Hippocampal formation (tissue), 2 donors: ENCODE data around the gene EFHD1.
"Not testable (repeated sequence)": the region's sequence is repeated elsewhere in the genome, so short reads cannot be mapped to it uniquely, and the experiment has no call there.

ENCODE experiments used
- DNase-seq, 2 donors: peaks; one replicate each; lab custom pipeline; 2025; lab: John Stamatoyannopoulos, UW

EFHD1 gene

DNA sequence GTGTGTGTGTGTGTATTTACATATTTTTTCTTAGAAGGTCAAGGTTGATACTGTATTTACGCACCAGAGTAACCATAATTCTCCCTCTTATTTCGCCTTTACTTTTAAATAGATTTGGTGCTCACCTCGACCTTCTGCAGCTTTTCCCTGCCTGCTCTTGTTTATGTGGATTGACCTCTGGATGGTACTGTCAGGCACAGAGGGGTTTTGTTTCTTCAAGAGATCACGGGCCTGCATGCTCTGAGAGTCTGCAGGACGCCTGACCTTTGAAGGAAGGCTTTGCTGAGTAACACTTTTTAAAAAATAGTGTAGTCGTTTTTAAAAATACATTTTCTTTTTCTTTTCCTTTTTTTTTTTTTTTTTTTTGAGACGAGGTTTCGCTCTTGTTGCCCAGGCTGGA is 18.1 kb upstream of the EFHD1 start:
- no peak for DNase-seq

DNA sequence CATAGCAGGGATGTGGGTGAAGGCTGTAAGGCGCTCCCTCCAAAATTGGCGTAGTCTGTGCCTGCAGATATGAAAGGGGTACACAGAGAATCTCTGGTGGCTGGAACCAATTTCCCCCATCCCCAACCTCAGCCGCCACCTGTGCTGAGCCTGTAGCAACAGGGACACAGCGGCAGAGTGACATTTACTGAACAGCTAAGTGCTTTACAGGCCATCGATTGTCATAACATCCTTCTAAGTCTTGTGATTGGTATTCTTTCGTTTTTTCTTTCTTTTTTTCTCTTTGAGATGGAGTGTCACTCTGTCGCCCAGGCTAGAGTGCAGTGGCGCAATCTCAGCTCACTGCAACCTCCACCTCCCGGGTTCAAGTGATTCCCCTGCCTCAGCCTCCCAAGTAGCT is 12.2 kb upstream of the EFHD1 start:
- DNase-seq: no peak

DNA sequence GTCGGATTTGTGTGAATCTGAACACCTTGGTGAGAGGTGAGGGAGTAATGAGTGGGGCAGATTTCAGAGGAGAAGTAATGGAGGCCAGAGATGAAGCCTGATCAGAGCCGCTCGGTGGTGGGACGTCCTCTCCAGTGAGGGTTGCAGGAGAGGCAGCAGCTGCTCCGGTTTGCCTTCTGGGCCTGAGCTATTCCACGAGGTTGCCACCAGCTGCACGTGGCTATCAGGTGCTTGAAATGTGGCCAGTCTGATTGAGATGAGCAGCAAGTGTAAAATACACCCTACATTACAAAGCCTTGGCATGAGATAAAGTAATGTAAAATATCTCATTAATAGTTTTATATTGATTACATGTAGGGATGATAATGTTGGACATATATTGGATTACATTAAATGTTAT is 10.8 kb upstream of the EFHD1 start:
- no peak for DNase-seq

GRCh38 chr2:232623768-232624765 is 9.3 kb upstream of the EFHD1 start:
- DNase-seq: no peak

DNA sequence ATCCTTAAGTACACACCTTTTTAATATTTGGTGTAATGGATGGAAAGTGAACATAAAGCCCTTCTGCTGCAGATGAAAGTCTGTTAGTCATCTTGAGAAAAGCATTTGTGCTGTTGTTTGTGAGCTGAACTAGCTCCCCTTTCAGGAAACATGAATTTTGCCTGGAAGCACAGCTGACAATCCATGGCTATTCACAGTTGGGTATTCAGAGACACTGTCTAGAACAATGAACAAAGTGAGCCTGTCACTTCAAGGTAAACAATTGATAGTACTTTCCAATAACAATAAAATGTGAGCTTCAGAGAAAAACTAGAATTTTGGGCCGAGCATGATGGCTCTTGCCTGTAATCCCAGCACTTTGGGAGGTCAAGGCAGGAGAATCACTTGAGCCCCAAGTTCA is 6.8 kb upstream of the EFHD1 start:
- DNase-seq: peak in 1 of 2 donors; percentile 61

DNA sequence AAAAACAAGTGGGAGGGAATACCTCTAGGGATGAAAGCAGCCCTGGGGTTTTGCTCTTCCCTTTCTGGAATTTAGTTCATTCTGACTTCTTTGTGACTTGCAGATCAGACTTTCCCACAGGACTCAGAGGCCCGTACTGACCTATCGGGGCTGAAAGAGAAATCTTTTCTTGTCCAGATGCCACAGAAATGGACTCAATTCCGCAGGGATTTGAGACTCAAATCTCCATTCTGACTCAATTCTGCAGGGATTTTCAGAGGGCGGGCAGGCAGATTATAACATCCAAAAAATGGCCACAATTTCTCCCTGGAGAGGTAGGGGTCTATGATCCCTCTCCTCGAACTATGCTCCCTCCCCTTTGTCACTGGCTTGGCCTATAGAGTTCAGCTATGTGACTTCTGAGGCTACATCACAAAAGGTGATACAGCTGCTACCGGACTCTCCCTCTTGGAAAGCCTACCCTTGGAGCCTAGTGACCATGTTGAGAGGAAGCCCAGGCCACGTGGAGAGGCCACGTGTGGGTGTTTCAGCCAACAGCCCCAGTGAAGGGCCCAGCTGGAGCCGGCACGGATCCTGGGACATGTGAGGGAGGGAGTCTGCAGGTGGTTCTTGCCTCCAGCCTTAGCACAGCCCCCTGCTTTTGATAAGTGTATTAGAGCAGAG is 4.8 kb upstream of the EFHD1 start:
- DNase-seq: peak; percentile 78 to 80

GRCh38 chr2:232629129-232629475 is 4.3 kb upstream of the EFHD1 start:
- DNase-seq: peak in 1 of 2 donors; percentile 78

- DNase-seq: no peak
Measured at GRCh38 chr2:232632229-232632903, 1.0 kb upstream of the EFHD1 start.

- peak; percentile 88 for DNase-seq
Measured at GRCh38 chr2:232632904-232633412, 446 bp upstream of the EFHD1 start.

DNA sequence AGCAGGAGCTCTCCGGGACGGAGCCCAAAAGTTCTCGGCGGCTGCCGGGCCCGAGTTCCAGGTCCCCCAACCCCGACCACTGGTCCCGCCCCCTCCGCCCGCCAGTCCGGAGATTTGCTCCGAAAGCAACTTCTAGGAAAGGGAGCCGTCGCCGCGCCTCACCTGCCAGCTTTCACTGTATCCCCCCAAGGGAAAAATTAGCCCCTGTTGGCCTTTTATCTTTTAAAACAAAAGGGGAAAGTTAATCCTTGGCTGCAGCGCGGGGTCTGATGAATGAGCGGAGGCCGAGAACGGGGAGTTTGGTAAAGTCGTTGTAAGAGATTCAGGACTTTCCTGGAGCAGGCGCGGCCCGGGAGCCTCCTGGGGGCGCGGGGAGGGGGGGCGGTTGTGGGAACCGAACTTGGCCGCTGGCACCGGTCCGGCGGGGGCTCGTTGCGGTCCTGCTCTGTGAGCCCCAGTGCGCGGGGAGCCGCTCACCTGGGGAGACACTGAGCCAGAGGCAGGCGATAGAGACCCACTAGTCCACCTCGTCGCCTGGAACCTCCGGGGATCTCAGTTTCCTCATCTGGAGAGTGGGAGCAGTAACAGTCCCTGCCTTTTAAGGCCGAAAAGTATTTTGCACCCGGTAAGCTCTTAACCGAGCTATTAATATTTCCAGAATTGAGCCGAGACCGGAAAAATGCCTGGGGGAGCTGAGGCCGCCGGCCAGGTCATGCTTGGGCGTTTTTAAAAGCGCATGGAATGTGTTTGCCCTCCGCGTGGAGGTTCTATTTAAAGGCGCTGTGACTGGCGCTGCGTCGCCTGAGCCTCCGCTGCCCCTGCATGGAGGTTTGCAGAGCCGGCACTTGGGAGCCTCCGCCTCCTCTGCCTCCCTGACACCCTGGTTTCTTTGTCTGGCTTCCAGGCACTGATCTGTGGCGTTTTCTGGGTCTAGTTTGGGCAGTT is 1.1 kb downstream of the EFHD1 start:
- DNase-seq: no peak

- not testable (repeated sequence) for DNase-seq
Measured at GRCh38 chr2:232635376-232635775, 2.0 kb downstream of the EFHD1 start.

DNA sequence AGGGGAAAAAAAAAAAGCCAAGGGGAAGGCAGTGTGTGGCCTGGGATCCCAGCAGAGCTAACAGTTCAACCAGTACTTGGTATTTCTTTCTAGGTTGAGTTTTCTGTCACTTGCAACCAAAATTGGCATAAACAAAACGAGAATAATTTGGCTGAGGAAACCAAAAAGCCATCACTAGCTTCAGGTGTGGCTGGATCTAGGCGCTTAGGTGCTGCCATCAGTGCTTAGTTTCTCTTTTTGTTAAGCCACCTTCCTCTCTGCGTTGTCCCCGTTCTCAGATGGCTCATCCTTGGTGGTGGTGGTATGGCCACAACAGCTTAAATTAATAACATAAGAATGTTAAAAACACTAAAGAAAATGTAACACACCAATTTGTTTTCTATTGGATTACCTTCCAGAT is 2.4 kb downstream of the EFHD1 start:
- DNase-seq: no peak

DNA sequence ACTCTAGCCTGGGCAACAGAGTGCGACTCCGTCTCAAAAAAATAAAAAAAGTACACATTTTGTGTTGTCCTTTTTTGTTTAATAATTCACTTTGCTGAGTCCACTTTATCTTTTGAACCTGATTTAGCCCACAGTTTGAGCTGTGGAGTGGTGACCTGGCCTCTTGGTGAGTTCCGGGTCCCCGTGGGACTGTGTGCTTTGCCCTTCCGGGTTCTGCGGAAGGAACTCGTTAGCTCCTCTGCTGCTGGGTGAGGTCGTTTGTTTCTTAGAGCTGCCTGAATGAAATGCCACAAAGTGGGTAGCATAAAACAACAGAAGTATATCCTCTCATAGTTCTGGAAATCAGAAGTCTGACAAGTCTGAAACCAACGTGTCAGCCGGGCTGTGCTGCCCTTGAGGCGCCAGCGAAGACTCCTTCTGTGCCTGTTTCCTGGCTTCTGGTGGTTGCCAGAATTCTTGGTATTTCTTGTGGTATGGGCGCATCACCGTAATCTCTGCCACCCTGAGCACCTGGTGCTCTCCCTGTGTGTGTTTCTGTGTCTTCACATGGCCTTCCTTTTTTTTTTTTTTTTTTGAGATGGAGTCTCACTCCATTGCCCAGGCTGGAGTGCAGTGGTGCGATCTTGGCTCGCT is 3.5 kb downstream of the EFHD1 start:
- no peak for DNase-seq

DNA sequence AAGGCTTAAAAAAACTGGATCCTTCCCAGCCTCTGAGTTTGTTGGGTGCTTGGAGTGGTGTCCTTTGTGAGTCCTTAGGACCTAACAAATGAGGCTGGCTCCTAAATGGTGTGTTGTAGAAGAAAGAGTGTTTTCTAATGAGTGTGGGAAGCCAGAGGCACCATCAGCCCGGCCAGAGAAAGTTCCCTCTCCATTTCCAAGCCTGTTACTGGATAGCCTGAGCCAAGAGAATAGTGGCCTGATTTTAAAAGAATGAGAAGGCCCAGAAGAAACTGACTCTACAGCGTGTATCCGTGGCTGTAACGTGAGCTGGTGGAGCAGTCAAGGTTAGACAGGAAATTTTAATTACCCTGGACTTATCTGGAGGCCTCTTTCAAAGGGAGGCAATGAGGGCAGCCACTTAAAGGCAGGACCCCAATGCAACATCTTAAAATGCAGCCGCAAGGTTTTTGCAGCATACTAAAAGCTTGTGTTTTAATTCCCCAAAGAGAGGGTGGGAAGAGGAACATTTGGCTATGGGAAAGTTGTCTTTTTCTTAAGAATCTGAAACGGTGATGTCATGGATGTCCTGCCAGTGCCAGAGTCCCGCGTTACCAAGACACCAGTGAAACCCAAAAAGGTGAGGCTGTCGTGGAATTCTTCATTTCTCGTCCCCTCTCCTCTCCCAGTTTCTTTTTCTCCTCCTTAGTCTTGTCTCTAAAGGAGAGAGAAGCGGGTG is 4.6 kb downstream of the EFHD1 start:
- DNase-seq: peak in 1 of 2 donors; percentile 64

DNA sequence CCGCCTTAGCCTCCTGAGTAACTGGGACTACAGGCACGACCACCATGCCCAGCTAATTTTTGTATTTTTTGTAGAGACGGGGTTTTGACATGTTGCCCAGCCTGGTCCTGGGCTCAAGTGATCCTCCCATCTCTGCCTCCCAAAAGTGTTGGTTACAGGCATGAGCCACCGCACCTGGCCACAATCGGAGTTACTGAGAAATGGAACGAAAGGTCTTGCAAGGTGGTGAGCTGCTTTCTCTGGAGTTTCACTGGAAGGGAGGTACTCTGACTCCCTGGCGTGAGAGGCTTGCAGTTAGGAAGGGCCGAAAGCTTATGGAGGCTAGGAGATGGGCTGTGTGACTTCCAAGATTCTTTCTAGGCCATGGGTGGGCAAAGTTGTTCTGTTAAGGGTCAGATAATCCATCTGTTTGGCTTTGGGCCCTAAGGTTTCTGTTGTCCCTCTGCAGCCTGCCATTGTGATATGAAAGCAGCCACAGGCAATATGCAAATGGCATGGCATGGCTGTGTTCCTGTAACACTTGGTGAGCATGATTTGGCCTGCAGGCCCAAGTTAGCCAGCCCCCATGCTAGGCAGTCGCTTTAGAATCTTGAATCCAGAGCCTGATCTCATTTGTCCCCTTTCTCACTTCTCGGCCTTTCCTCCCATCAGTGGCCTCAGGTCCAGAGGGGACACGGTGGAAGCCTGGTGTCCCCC is 7.9 kb downstream of the EFHD1 start:
- no peak for DNase-seq

DNA sequence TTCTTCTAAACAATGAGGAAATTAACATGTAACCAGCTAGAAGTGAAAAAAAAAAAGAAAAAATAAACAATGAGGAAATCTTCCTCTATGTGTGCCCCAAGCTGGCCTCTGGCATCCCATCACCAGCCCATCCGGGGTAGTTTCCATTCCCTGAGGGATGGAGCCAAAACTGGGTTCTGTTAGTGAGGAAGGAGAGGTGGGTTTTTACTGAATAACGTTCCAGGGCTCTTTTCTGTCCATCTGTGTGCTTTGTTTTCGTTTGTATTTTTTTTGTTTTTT is 9.7 kb downstream of the EFHD1 start:
- DNase-seq: no peak

GRCh38 chr2:232643813-232644347 is 10.5 kb downstream of the EFHD1 start:
- DNase-seq: no peak

DNA sequence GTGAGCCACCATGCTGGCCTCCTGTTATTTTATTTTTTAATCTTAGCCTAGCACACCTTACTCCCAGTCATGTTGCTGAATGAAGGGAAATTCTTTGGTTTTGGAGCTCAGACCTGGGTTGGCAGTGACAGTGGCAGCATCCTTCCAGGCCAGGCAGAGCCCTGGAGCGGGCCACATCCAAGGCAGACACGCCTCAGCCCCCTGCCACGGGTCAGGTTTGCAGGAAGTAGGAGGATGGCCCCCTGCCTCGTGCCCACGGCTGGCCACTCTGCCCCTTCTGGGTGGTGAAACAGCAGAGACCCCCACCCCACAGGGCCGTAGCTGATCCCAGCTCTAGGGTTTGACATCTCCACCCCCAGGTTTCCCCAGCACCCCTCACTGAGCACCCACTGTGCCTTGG is 11.7 kb downstream of the EFHD1 start:
- no peak for DNase-seq

DNA sequence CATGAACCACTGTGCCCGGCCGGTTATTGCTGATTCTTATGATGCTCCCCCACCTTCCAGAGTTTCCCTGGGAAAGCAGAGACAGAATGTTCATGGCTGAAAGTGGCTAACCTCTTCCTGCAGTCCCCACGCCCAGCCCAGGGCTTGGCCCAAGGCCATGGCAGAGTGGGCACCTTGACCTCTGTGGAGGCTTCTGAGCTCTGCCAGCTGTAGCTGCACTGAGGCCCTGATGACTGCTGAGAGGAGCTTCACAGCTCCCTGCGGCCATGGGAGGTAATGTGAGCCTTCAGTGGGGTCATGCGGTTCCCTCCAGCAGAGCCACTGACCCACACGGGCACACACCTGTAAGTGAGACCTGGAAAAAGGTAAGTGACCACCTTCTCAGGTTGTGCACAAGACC is 13.3 kb downstream of the EFHD1 start:
- no peak for DNase-seq

- no peak for DNase-seq
Measured at GRCh38 chr2:232647261-232647660, 13.9 kb downstream of the EFHD1 start.
